ENCODE results near the gene RAB7A. TPM values are rescaled to one million over a fixed set of nuclear protein-coding genes. Genes with fewer than 3 reads are reported as not detected.
"Not testable (repeated sequence)": the region's sequence is repeated elsewhere in the genome, so short reads cannot be mapped to it uniquely, and the experiment has no call there.

RAB7A gene
- total RNA-seq, 1 donor from 2014 or later = 240 TPM

- intact Hi-C loops (cut with micrococcal nuclease) = no loop called here
Measured at GRCh38 chr3:128815318-128816064, 89.5 kb downstream of the RAB7A start.

GRCh38 chr3:128818186-128818787, 92.3 kb downstream of the RAB7A start:
- intact Hi-C loops (cut with micrococcal nuclease) = no loop called here

- intact Hi-C loops (cut with micrococcal nuclease) = no loop called here
Measured at GRCh38 chr3:128820252-128820839, 94.4 kb downstream of the RAB7A start.

GRCh38 chr3:128823008-128823407, 97.0 kb downstream of the RAB7A start:
- intact Hi-C loops (cut with micrococcal nuclease) = no loop called here

- intact Hi-C loops (cut with micrococcal nuclease) = no loop called here
Measured at GRCh38 chr3:128823631-128824030, 97.6 kb downstream of the RAB7A start.

GRCh38 chr3:128824132-128824850, 98.3 kb downstream of the RAB7A start:
- intact Hi-C loops (cut with micrococcal nuclease) = no loop called here

- intact Hi-C loops (cut with micrococcal nuclease) = no loop called here
Measured at GRCh38 chr3:128825117-128825725, 99.2 kb downstream of the RAB7A start.

GRCh38 chr3:128829087-128829486, 103.1 kb downstream of the RAB7A start:
- intact Hi-C loops (cut with micrococcal nuclease) = not testable (repeated sequence)

- intact Hi-C loops (cut with micrococcal nuclease) = not testable (repeated sequence)
Measured at GRCh38 chr3:128829925-128830625, 104.1 kb downstream of the RAB7A start.

GRCh38 chr3:128830762-128831161, 104.8 kb downstream of the RAB7A start:
- intact Hi-C loops (cut with micrococcal nuclease) = not testable (repeated sequence)

GRCh38 chr3:128832979-128833378, 107.0 kb downstream of the RAB7A start:
- intact Hi-C loops (cut with micrococcal nuclease) = not testable (repeated sequence)

- intact Hi-C loops (cut with micrococcal nuclease) = no loop called here
Measured at GRCh38 chr3:128835096-128835495, 109.1 kb downstream of the RAB7A start.

- intact Hi-C loops (cut with micrococcal nuclease) = no loop called here
Measured at GRCh38 chr3:128841926-128842920, 116.2 kb downstream of the RAB7A start.

- intact Hi-C loops (cut with micrococcal nuclease) = loop anchor here (2.0 kb wide), 1 partner anchor 118 kb away; the partner anchor contains the start of gene RAB7A
Measured at GRCh38 chr3:128844502-128844901, 118.5 kb downstream of the RAB7A start.

- intact Hi-C loops (cut with micrococcal nuclease) = loop anchor here (1.0 to 5.0 kb wide), 3 partner anchors 43 to 165 kb away; partner anchors contain the start of gene RAB7A
Measured at GRCh38 chr3:128845119-128845777, 119.3 kb downstream of the RAB7A start.

- intact Hi-C loops (cut with micrococcal nuclease) = loop anchor here (1.0 to 5.0 kb wide), 6 partner anchors 33 to 229 kb away; partner anchors contain the start of genes ACAD9, RAB7A and RPN1
Measured at GRCh38 chr3:128845778-128846485, 119.9 kb downstream of the RAB7A start.

- intact Hi-C loops (cut with micrococcal nuclease) = loop anchor here (1.0 to 5.0 kb wide), 4 partner anchors 32 to 229 kb away; partner anchors contain the start of genes ACAD9 and RPN1
Measured at GRCh38 chr3:128846486-128846891, 120.5 kb downstream of the RAB7A start.

Measured in T-helper 2 cell treated with Interferon-gamma antibody and Interleukin-4, amounts not matched to agents 100 ng/mL and 5 ng/mL, for 36 hours (primary cell).